Measurements from ENCODE around the gene FLG.
"Not testable (repeated sequence)": the region's sequence is repeated elsewhere in the genome, so short reads cannot be mapped to it uniquely, and the experiment has no call there.

Gene FLG

GRCh38 chr1:152303139-152303872 is 21.7 kb downstream of the FLG start:
- not testable (repeated sequence) for DNase-seq (ENCODE audit: low spot score)

- DNase-seq (ENCODE audit: low spot score) = not testable (repeated sequence)
Observed at GRCh38 chr1:152256394-152256793, 68.6 kb downstream of the FLG start.

All from kidney tubule cell (primary cell).